Urothelium cell line (cell line): ENCODE measurements around the gene RNU4-1.
"Not testable (repeated sequence)": the region's sequence is repeated elsewhere in the genome, so short reads cannot be mapped to it uniquely, and the experiment has no call there.

Source experiments
- DNase-seq: peaks from one replicate; pipeline ENCODE4 v3.0.0; 2011; ENCODE audit warnings: low spot score, mixed read lengths
- FAIRE-seq: peaks from 2 replicates; lab custom pipeline; 2011; peaks lifted over from hg19 to GRCh38; lab: Jason Lieb, UNC

RNU4-1 gene

GRCh38 chr12:120259418-120260202 is 33.4 kb downstream of the RNU4-1 start:
- FAIRE-seq (no peak), DNase-seq (no peak)

- DNase-seq (no peak), FAIRE-seq (no peak)
Observed at GRCh38 chr12:120258323-120258896, 34.6 kb downstream of the RNU4-1 start.

GRCh38 chr12:120257041-120257821 is 35.8 kb downstream of the RNU4-1 start:
- FAIRE-seq (no peak), DNase-seq (peak; percentile 76)

- FAIRE-seq (no peak), DNase-seq (no peak)
Observed at GRCh38 chr12:120254809-120255208, 38.2 kb downstream of the RNU4-1 start.

- FAIRE-seq: not testable (repeated sequence)
Observed at GRCh38 chr12:120253313-120253712, 39.7 kb downstream of the RNU4-1 start.

GRCh38 chr12:120252071-120252906 is 40.7 kb downstream of the RNU4-1 start:
- no peak for FAIRE-seq
- no peak for DNase-seq

More at GRCh38 chr12:120253313-120253712, 39.7 kb downstream of the RNU4-1 start:
- DNase-seq: not testable (repeated sequence)

GRCh38 chr12:120251364-120252070 is 41.5 kb downstream of the RNU4-1 start:
- not testable (repeated sequence) for FAIRE-seq, DNase-seq

GRCh38 chr12:120249875-120250795 is 42.9 kb downstream of the RNU4-1 start:
- DNase-seq: no peak
- no peak for FAIRE-seq

GRCh38 chr12:120249266-120249874 is 43.7 kb downstream of the RNU4-1 start:
- DNase-seq (no peak), FAIRE-seq (no peak)

- DNase-seq: peak; percentile 33
- FAIRE-seq: no peak
Observed at GRCh38 chr12:120247621-120248030, 45.4 kb downstream of the RNU4-1 start.

GRCh38 chr12:120247183-120247582 is 45.9 kb downstream of the RNU4-1 start:
- FAIRE-seq (no peak), DNase-seq (no peak)

GRCh38 chr12:120246705-120247104 is 46.3 kb downstream of the RNU4-1 start:
- DNase-seq, FAIRE-seq: not testable (repeated sequence)
